NCI-H526 treated with DMSO at 0.1 percent for 48 hours (cell line): Measurements from ENCODE around the gene RAB25.
"Not testable (repeated sequence)": the region's sequence is repeated elsewhere in the genome, so short reads cannot be mapped to it uniquely, and the experiment has no call there.

Source experiments
- DNase-seq: peaks from one replicate; lab custom pipeline; 2025; lab: John Stamatoyannopoulos, UW

Gene RAB25

GRCh38 chr1:156054500-156055280 is 6.3 kb upstream of the RAB25 start, which contains the start of gene LAMTOR2:
Gene LAMTOR2, plus strand, starts transcription at chr1:156054782. Its CDS starts 108 bp downstream, at chr1:156054890.
- DNase-seq, result peak; percentile 100

- DNase-seq, result no peak
Observed at GRCh38 chr1:156055281-156056048, 5.5 kb upstream of the RAB25 start.

- DNase-seq, result no peak
Observed at GRCh38 chr1:156056326-156056849, 4.6 kb upstream of the RAB25 start.

- no peak for DNase-seq
Observed at GRCh38 chr1:156062189-156062588, 1.2 kb downstream of the RAB25 start.

- no peak for DNase-seq
Observed at GRCh38 chr1:156063997-156064285, 3.0 kb downstream of the RAB25 start.

GRCh38 chr1:156064615-156065014 is 3.7 kb downstream of the RAB25 start:
- no peak for DNase-seq

GRCh38 chr1:156065212-156065611 is 4.3 kb downstream of the RAB25 start:
- no peak for DNase-seq

- no peak for DNase-seq
Observed at GRCh38 chr1:156065871-156066270, 4.9 kb downstream of the RAB25 start.

- no peak for DNase-seq
Observed at GRCh38 chr1:156067262-156067661, 6.3 kb downstream of the RAB25 start.

GRCh38 chr1:156069490-156070455 is 8.8 kb downstream of the RAB25 start:
- DNase-seq, result no peak

- no peak for DNase-seq
Observed at GRCh38 chr1:156070548-156070947, 9.6 kb downstream of the RAB25 start.

- DNase-seq, result not testable (repeated sequence)
Observed at GRCh38 chr1:156071332-156071816, 10.4 kb downstream of the RAB25 start.

- DNase-seq, result no peak
Observed at GRCh38 chr1:156072251-156072650, 11.3 kb downstream of the RAB25 start.

GRCh38 chr1:156073110-156073687 is 12.2 kb downstream of the RAB25 start:
- DNase-seq, result no peak

GRCh38 chr1:156073740-156074139 is 12.8 kb downstream of the RAB25 start:
- no peak for DNase-seq

- no peak for DNase-seq
Observed at GRCh38 chr1:156074661-156075060, 13.7 kb downstream of the RAB25 start.

GRCh38 chr1:156075162-156075561 is 14.2 kb downstream of the RAB25 start:
- DNase-seq, result no peak

- DNase-seq, result no peak
Observed at GRCh38 chr1:156075775-156076204, 14.8 kb downstream of the RAB25 start.

- no peak for DNase-seq
Observed at GRCh38 chr1:156076609-156077429, 15.9 kb downstream of the RAB25 start.

GRCh38 chr1:156077430-156077760 is 16.4 kb downstream of the RAB25 start:
- no peak for DNase-seq

GRCh38 chr1:156078728-156079127 is 17.8 kb downstream of the RAB25 start:
- no peak for DNase-seq
